Fibroblast of peridontal ligament (primary cell): Measurements from ENCODE around the gene FAM83C.

Source experiments
- DNase-seq: peaks from one replicate; pipeline ENCODE4 v3.0.0-alpha.2; 2010; ENCODE audit errors: extremely low read depth

FAM83C gene

GRCh38 chr20:35318502-35319157 lies 26.4 kb upstream of the FAM83C start:
- DNase-seq = peak; percentile 69

GRCh38 chr20:35317416-35318210 lies 25.4 kb upstream of the FAM83C start:
- no peak for DNase-seq

DNA sequence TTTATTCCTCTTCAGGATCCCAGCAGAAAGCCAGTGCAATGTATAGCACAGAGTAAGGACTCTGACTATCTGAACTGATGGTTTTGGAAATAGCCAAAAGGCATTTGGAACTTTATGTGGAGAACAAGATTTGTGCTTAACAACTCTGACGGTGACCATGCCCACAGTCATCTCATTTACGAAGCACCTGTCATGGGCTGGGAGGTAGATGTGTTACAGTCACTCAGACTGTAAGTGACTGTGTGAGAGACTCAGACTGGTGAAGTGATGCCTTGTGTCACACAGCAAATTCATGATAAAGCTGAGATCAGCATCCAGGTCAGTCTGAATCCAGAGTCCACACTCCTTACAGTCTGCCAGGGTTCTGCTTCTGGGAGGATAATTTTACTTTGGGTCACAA lies 23.9 kb upstream of the FAM83C start:
- no peak for DNase-seq

GRCh38 chr20:35315632-35316020 lies 23.4 kb upstream of the FAM83C start:
- DNase-seq = peak; percentile 44

- DNase-seq = peak; percentile 85
These were observed 22.8 kb upstream of the FAM83C start for GRCh38 chr20:35314816-35315631.

GRCh38 chr20:35312318-35312717 lies 20.1 kb upstream of the FAM83C start:
- DNase-seq = peak; percentile 96

DNA sequence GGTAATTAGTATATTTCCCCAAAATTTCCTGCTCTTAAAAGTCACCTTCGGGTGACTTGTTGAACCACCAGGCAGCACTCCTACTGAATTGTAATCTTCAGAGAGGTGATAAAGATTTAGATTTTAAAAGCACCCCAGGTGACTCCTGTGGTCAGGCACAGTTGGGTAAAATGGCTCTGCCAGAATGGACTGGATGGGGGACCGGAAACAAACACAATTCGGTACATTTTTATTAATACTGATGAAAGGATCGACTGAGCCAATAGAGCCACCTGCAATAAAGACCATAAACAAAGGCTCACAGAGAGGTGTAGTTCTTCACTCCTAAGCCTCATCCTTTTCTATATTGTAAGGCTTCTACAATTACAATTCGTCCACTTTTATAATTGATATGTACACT lies 19.6 kb upstream of the FAM83C start:
- DNase-seq = no peak

GRCh38 chr20:35311409-35311808 lies 19.2 kb upstream of the FAM83C start:
- no peak for DNase-seq

DNA sequence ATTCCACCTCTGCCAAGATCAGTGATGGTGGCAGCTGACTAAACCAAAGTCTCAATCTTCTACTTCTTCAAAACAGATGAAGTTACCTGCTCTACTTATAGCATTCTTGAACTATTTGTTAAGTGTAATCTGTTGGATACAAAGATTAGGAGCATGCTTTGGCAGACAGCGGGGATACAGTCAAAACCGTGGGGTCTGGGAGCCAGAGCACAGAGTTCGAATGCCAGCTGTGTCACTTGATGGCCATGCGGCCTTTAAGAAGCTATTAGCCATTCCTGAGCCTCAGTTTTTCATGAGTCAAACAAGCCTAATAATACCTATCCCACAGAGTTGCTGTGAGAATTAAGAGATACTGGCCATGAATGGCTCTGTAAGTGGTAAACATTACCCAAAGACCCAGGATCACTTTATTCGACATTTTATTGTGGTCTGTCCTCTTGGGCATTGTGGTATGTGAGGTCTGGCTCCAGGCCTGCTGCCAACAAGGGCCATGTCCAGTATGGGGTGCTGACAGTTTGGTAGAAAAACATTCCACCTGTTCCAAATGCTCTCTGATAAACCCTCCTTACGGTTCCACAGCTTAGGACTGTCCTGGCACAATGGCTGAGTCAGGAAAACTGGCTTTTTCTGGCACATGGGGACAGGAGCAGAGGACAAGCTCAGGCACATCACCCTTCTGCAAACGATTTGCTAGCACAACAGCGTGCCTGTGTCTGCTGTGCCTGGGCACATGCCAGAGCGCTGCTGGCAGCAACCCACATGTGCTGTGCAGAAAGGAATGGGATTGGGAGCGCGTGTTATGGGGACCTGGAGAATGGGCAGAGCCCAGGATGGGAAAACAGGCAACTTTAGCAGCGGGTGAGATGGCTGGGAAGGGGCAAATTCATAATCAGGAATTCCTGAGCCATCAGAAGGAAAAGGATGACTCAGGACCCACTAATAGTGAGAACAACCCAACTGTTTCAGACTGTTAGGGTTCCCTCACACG lies 15.7 kb upstream of the FAM83C start:
- peak; percentile 88 for DNase-seq

GRCh38 chr20:35306931-35307517 lies 14.8 kb upstream of the FAM83C start:
- peak; percentile 76 for DNase-seq

GRCh38 chr20:35305682-35306556 lies 13.7 kb upstream of the FAM83C start:
- DNase-seq = peak; percentile 99

GRCh38 chr20:35304956-35305355 lies 12.7 kb upstream of the FAM83C start:
- DNase-seq = no peak

- DNase-seq = peak; percentile 91
These were observed 11.7 kb upstream of the FAM83C start for GRCh38 chr20:35303735-35304491.

- no peak for DNase-seq
These were observed 11.1 kb upstream of the FAM83C start for GRCh38 chr20:35303382-35303734.

DNA sequence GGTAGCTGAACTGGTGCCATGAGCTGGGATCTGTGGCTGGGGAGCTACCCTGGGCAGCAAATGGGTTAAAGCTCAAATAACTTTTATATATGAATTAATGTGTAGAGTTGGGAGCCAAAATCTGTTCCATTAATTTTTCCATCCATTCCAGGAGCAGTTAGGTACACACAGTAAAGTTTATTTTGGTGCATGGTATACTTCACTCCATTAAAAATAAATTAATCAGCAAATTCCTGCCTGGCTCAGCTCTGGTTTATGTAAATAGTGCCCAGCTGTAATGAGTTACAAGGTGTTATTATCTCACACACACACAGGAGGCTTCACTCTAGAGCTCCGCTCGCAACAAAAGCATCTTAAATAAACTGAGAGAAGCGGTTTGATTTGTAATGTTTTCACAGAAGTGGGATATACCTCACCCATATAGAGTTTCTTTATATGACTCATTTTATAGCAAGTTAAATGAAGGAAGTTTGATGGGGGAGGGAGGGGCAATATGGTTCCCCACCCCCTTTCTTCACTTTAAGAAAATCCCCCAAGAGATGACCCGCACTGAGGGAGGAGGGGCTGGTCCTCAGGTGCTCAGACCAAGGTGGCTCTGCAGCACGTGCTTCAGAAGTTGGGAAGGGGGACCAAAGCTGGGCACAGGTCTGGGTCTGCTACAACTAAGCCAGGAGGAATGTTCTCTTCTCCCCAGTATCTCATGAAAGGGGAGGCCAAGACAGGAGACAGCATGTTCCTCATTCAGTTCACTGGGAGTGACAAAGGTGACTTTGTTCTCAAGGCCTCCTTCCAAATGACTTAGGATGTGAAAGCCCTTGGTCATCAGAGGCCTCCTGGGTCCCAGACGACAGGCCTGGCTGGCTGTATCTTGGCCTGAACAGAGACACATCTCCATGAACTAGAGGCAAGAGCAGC lies 10.5 kb upstream of the FAM83C start:
- DNase-seq = peak; percentile 63

DNA sequence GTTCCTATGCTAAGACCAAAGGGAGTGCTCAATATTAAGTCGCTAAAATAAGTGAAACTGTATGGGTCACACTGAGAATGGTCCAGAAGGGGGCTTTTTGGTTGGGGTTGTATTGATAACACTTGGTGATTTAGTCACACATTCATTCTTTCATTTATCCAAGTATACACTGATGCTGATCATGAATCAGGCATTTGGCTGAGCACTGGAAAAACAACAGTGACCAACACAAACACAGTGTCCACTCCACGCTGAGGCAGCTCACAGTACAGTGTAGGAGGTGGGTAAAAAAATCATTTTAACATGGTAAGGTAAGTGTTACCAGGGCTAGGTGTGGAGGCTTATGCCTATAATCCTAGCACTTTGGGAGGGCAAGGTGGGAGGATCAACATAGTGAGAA lies 9.2 kb upstream of the FAM83C start:
- no peak for DNase-seq

DNA sequence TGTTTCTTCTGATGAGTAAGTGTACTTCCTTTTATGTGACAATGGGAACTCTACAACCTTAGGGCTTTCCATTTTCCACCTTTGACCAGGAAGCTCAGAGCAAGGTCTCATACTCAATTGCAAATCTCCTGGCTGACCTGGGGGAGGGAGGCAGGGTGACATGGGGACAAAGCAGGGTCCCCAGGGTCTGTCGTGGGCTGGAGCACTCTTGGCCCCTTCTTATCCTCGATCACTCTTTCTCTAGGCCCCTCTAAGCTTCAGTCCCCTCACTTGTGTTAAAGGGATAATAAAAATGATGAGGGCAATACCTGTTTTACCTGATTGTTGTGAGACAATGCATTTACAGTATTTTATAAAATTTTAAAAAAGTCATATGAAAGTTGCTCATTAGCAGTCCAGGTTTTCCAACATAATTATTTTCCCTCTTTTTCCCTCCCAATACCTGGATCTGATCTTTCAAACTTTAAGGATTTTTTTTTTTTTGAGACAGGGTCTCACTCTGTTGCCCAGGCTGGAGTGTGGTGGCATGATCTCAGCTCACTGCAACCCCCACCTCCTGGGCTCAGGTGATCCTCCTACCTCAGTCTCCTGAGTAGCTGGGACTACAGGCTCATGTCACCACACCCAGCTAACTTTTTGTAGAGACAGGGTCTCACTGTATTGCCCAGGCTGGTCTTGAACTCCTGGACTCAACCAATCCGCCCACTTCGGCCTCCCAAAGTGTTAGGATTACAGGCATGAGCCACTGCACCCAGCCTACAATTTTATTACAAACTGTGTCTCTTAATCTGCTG lies 8.4 kb upstream of the FAM83C start:
- DNase-seq = no peak
